Mesangial cell (primary cell): ENCODE data around the gene HSPB7. TPM values are rescaled to one million over a fixed set of nuclear protein-coding genes. Genes with fewer than 3 reads are reported as not detected.

Experiments
- total RNA-seq: library from RNA; depleted of rRNA; stranded (reverse); fragments of >200 nt; gene quantifications from 2 replicates; pipeline ENCODE4 v1.2.3, GENCODE V29; 2015

The HSPB7 gene
- 0.13 TPM in 1 of 2 replicates, not detected in the other for total RNA-seq

GRCh38 chr1:16017461-16018303 lies at the start of gene HSPB7:
HSPB7 (minus strand) TSS chr1:16018043; CDS start chr1:16017963, 80 bp downstream.

GRCh38 chr1:16043521-16043920 lies 25.7 kb upstream of the HSPB7 start, which contains the start of gene CLCNKB:
CLCNKB (plus strand) TSS chr1:16043782; CDS start chr1:16044493, 711 bp downstream.

GRCh38 chr1:16021681-16022080 lies 3.8 kb upstream of the HSPB7 start, which contains the start of gene CLCNKA:
CLCNKA (plus strand) TSS chr1:16022036; CDS start chr1:16022620, 584 bp downstream.

GRCh38 chr1:15975805-15976680 lies 41.8 kb downstream of the HSPB7 start, which contains the start of gene ZBTB17:
ZBTB17 (minus strand) TSS chr1:15976101; CDS start chr1:15948495, 27,606 bp downstream.

Other genes with a start within 250 kb of the HSPB7 start
- 0.51 and 0.65 TPM in 2 replicates for gene UQCRHL, start 210.4 kb downstream of the HSPB7 start, total RNA-seq
- 11.2 and 17.1 TPM in 2 replicates for gene SPEN, start 170.3 kb downstream of the HSPB7 start, total RNA-seq
- gene ZBTB17, start 41.9 kb downstream of the HSPB7 start, total RNA-seq, result 24.6 and 25.9 TPM in 2 replicates
- not detected in 2 replicates for gene SRARP, start 13.8 kb downstream of the HSPB7 start, total RNA-seq
- gene CLCNKA, start 4.0 kb upstream of the HSPB7 start, total RNA-seq, result under 0.01 TPM in 1 of 2 replicates, not detected in the other
- 0.33 and 1.4 TPM in 2 replicates for gene CLCNKB, start 25.7 kb upstream of the HSPB7 start, total RNA-seq
- gene FAM131C, start 55.6 kb upstream of the HSPB7 start, total RNA-seq, result 0.65 and 3.7 TPM in 2 replicates
- 120 and 175 TPM in 2 replicates for gene EPHA2, start 138.0 kb upstream of the HSPB7 start, total RNA-seq
- 6.4 and 6.7 TPM in 2 replicates for gene ARHGEF19, start 194.6 kb upstream of the HSPB7 start, total RNA-seq
- 4.6 and 6.7 TPM in 2 replicates for gene CPLANE2, start 219.1 kb upstream of the HSPB7 start, total RNA-seq